Calu3 (cell line): Measurements from ENCODE around the gene CLEC4C. TPM values are rescaled to one million over a fixed set of nuclear protein-coding genes. Genes with fewer than 3 reads are reported as not detected.

Source experiments
- BruUV-seq: library from RNA; stranded (reverse); fragments of 400-500 nt; replicated peaks from 2 replicates; lab custom pipeline; 2021; lab: Mats Ljungman, UMichigan
- CTCF ChIA-PET: fragments of 300-600 bp; sonication (Branson Sonifier 250); formaldehyde crosslinking; loops from one replicate; lab custom pipeline; 2022; ENCODE audit warnings: antibody characterized with exemption; lab: Charles Lee
- DNase-seq: peaks from one replicate; pipeline ENCODE4 v3.0.0; 2022
- H3K27ac Mint-ChIP-seq: one replicate; pipeline ENCODE4 v1.8.0; 2022; ENCODE audit warnings: mixed read lengths; ENCODE audit not compliant: unreplicated experiment
- H3K27me3 Mint-ChIP-seq: one replicate; pipeline ENCODE4 v1.8.0; 2022; ENCODE audit warnings: mixed read lengths; ENCODE audit not compliant: unreplicated experiment
- H3K36me3 Mint-ChIP-seq: one replicate; pipeline ENCODE4 v1.8.0; 2022; ENCODE audit warnings: mild to moderate bottlenecking, moderate library complexity, mixed read lengths; ENCODE audit not compliant: insufficient read depth, unreplicated experiment
- H3K4me1 Mint-ChIP-seq: one replicate; pipeline ENCODE4 v1.8.0; 2022; ENCODE audit warnings: mild to moderate bottlenecking, low read depth, mixed read lengths; ENCODE audit not compliant: unreplicated experiment
- H3K4me3 Mint-ChIP-seq: one replicate; pipeline ENCODE4 v1.8.0; 2022; ENCODE audit warnings: mild to moderate bottlenecking, low read depth, moderate library complexity, mixed read lengths; ENCODE audit not compliant: unreplicated experiment
- H3K9me3 Mint-ChIP-seq: one replicate; pipeline ENCODE4 v1.8.0; 2022; ENCODE audit warnings: low read depth, mixed read lengths; ENCODE audit not compliant: unreplicated experiment
- CTCF ChIP-seq: fragments of 200-600 bp; IDR thresholded peaks from one replicate; pipeline ENCODE4 v1.8.0; 2022; ENCODE audit warnings: antibody characterized with exemption; ENCODE audit not compliant: unreplicated experiment
- intact Hi-C: fragments of 100-400 bp; cut with micrococcal nuclease; formaldehyde crosslinking; loops from one replicate; pipeline ENCODE4 v1.10.0; 2022; ENCODE audit not compliant: unreplicated experiment
- total RNA-seq: library from RNA; stranded (reverse); gene quantifications from 2 replicates; pipeline ENCODE4 v1.2.3, GENCODE V29; 2022

Gene CLEC4C
- total RNA-seq, 1 experiment from 2014 or later = not detected

GRCh38 chr12:7751394-7751793 lies 4.2 kb upstream of the CLEC4C start:
- H3K4me3 Mint-ChIP-seq = no peak overlapping the region
- no peaks in the 10 kb centered on the region for H3K4me1 Mint-ChIP-seq
- no peak overlapping the region for H3K27ac Mint-ChIP-seq
- DNase-seq = no peak
- H3K27me3 Mint-ChIP-seq = no peaks in the 10 kb centered on the region
- intact Hi-C loops = no loop called here
- no TSS peak for BruUV-seq
- H3K36me3 Mint-ChIP-seq = no peaks in the 10 kb centered on the region
- no peak for TF ChIP-seq CTCF
- CTCF ChIA-PET = interaction anchor here (0.6 kb wide), 1 partner anchor 36 kb away, joined by 3 read pairs; no protein-coding TSS in a partner anchor
- no peaks in the 10 kb centered on the region for H3K9me3 Mint-ChIP-seq

GRCh38 chr12:7750350-7750749 lies 3.2 kb upstream of the CLEC4C start:
- H3K27ac Mint-ChIP-seq = no peak overlapping the region
- no peaks in the 10 kb centered on the region for H3K27me3 Mint-ChIP-seq
- H3K4me1 Mint-ChIP-seq = no peaks in the 10 kb centered on the region
- intact Hi-C loops = no loop called here
- H3K36me3 Mint-ChIP-seq = no peaks in the 10 kb centered on the region
- no peak overlapping the region for H3K4me3 Mint-ChIP-seq
- DNase-seq = no peak
- no TSS peak for BruUV-seq
- CTCF ChIA-PET = no interaction called here
- no peak for TF ChIP-seq CTCF
- no peaks in the 10 kb centered on the region for H3K9me3 Mint-ChIP-seq

GRCh38 chr12:7749442-7749841 lies 2.3 kb upstream of the CLEC4C start:
- DNase-seq = no peak
- BruUV-seq = no TSS peak
- no peaks in the 10 kb centered on the region for H3K36me3 Mint-ChIP-seq
- no peak for TF ChIP-seq CTCF
- CTCF ChIA-PET = no interaction called here
- H3K27ac Mint-ChIP-seq = no peak overlapping the region
- no peak overlapping the region for H3K4me3 Mint-ChIP-seq
- no peaks in the 10 kb centered on the region for H3K9me3 Mint-ChIP-seq
- H3K4me1 Mint-ChIP-seq = no peaks in the 10 kb centered on the region
- H3K27me3 Mint-ChIP-seq = no peaks in the 10 kb centered on the region
- intact Hi-C loops = no loop called here

GRCh38 chr12:7748852-7749251 lies 1.7 kb upstream of the CLEC4C start:
- CTCF ChIA-PET = no interaction called here
- intact Hi-C loops = no loop called here
- DNase-seq = no peak
- no peaks in the 10 kb centered on the region for H3K36me3 Mint-ChIP-seq
- H3K4me1 Mint-ChIP-seq = no peaks in the 10 kb centered on the region
- no peaks in the 10 kb centered on the region for H3K27me3 Mint-ChIP-seq
- no peak for TF ChIP-seq CTCF
- no peaks in the 10 kb centered on the region for H3K9me3 Mint-ChIP-seq
- no peak overlapping the region for H3K4me3 Mint-ChIP-seq
- no TSS peak for BruUV-seq
- no peak overlapping the region for H3K27ac Mint-ChIP-seq
